ENCODE measurements around the gene RAD51B.

Gene RAD51B

DNA sequence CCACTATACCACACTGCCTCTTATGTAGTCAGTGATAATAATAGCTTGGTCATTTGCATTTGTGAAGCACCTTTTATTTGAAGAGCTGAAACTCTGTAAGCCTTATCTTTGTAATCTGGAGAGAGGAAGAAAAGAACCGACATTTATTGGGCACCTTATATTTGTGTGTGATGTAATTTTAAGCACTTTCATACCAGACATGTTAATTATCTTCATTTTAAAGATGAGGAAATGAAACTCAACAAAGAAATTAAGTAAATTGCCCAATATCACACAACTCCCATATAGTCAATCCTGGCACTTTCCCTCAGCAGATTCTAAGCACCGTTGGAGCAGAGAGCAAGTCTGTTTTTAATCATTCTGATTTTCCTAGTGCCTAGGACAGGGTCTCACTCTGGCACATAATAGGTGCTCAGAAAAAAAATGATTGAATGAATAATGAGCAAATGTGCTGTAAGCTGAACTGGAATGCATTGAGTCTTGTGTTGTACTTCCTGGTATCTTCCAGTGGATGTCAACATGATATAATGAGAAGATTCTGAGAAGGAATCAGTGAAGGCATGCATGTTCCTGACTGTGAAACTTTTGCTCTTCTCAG lies 554.4 kb downstream of the RAD51B start:
- FAIRE-seq = no peak

DNA sequence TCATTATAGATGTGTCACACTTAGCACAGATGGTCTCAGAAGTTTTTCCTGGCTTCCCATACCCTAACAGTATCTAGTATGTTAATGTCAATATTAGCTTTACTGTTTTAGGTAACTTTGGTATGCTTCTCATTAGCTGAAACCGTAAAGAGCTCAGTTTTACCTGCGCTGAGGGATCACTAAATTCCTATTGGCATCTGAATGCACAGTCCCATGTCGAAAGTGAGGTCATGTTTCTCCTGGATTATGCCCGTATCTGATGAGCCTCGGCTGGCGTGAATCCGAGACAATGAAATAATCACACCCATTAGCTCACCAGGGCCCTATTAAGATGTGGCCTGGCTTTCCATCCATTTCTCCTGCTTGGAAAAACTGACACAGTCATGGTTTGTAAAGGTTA lies 555.1 kb downstream of the RAD51B start:
- FAIRE-seq = no peak

DNA sequence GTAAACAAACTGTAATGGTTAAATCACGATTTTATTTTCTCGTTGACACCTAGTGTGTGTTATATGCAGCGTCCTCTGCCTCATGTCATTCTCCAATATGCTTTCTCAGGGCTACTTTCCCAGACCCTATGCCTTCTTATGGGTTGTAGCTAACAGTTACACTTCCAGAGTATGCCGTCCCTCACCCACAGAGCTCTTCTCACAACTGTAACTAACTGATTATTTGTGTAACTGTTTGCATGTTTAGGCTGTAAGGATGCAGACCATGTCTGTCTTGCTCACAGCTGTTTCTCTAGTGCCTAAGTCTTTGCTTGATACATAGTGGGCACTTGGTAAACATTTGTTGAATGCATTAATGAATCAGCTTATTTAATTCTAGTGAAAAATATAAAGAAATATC lies 555.8 kb downstream of the RAD51B start:
- FAIRE-seq = no peak

DNA sequence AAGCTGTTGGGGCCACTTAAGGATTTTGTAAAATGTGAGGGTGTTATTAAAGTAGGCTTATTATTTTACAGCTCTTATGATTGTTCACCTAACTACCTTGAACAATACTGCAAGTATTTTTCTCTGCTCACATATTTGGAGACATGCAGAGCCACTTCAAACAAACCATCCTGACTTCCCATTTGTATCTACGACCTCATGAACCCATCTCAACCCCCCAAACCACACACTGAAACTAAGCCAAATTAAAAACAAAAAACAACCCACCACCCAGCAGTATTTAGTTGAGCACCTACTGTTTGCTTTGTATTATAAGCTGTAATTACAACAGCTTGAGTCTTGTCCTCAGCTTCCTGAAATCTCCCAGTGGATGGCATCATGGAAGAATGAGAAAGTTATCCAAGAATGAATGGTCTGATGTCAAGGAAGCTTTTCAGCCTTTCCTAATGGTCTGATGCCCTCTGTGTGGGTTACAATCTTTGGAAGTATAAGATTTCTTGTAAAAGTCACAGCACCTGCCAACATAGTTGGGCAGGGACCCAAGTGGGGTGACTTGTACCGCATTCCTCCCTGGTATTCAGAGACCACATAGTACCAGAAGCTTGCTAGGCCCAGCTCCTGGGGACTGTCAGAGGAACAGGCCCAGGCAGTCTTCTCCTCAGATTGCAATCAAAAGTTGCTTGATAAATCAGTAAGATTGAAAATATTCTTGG lies 556.6 kb downstream of the RAD51B start:
- no peak for FAIRE-seq

- FAIRE-seq = no peak
These were observed 557.4 kb downstream of the RAD51B start for GRCh38 chr14:68377006-68377405.

- FAIRE-seq = no peak
These were observed 557.9 kb downstream of the RAD51B start for GRCh38 chr14:68377459-68377858.

- no peak for FAIRE-seq
These were observed 560.1 kb downstream of the RAD51B start for GRCh38 chr14:68379510-68380328.

DNA sequence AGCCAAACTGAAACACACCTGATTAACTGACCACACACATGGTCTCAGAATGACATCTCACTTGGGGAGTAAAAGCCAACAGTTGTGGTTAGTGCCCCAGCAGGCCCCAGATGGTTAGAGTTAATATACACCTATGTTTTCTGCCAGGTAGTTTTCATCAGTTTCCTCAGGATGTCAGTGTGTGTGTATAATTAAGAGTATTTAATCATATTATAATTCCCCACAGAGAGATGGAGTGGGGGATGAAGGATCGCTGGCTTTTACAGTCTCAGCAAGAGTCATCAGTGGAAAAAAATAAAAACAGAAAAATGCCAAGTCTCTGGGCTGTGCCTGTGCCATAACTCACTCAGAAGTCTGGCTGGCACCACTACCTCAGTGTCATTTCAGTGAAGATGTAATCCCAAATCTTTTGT lies 560.8 kb downstream of the RAD51B start:
- no peak for FAIRE-seq

DNA sequence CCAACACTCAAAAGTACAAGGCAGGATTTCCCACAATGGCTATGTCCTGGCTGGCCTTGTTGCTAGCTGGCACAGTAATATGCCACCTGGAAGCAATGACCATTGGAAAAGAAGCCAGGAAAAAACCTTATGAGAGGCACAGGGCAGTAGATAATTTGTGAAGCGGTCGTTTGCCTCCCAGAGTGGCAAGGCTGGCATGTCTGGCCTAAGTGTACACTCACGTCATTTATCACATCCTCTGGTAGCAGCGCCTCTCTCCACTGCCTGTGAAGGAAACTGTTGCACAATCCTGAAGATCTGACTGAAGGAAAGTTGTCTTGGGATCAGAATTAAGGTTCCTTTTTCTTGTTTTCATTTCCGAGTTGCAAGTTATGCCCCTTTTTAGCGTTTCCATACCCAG lies 564.8 kb downstream of the RAD51B start:
- no peak for FAIRE-seq

GRCh38 chr14:68384881-68385280 lies 565.3 kb downstream of the RAD51B start:
- no peak for FAIRE-seq

GRCh38 chr14:68386446-68386845 lies 566.9 kb downstream of the RAD51B start:
- no peak for FAIRE-seq

- no peak for FAIRE-seq
These were observed 567.6 kb downstream of the RAD51B start for GRCh38 chr14:68386950-68387779.

- FAIRE-seq = no peak
These were observed 570.4 kb downstream of the RAD51B start for GRCh38 chr14:68389943-68390342.

DNA sequence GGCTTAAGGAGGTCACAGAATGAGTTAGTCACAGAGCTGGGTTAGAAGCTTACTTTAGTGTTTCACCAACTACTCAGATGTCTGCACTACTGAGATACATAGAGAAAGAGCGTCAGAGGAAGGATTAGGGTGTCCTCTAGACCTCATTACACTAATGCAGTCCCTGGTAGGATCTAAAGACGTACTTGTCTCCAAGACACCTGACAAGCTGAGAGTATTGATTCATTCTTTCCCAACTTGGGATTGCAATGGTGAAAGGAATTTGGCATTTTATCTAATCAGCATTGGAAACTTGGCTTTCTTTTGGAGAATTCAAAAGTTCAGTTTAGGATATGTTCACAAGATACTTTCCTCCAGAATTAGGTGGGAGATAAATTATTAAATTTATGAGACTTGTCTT lies 571.2 kb downstream of the RAD51B start:
- FAIRE-seq = no peak

DNA sequence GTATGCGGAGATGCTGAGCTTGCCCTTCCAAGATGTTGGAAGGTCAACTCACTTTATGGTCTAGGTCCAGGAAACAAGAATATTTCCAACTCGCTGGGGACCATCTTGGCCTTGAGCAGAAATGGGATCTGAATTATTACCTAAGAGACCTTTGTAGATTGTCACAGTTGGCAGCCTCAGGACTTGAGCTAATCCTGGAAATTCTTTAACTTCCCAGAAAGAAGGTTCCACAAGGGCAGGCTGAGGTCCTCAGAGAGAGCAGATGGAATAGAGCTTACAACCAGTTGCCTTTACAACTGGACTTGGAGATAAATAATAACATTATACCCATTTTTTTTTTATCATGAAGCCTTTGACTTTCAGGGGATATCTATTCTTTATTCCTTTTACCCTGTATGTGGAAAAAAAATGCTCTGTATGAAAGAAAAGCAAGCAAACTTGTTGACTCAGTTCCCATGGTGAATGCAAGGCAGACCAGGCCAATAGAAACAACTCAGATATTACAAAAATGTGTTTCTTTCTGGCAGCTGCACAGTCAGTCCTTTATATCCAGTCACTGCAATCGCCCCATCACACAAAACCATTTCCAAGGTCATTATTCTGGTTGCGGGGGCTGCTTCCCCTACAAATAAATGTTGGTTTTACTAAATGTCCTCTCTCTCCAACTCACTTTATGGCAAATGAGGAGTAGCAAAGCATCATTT lies 571.9 kb downstream of the RAD51B start:
- FAIRE-seq = no peak

DNA sequence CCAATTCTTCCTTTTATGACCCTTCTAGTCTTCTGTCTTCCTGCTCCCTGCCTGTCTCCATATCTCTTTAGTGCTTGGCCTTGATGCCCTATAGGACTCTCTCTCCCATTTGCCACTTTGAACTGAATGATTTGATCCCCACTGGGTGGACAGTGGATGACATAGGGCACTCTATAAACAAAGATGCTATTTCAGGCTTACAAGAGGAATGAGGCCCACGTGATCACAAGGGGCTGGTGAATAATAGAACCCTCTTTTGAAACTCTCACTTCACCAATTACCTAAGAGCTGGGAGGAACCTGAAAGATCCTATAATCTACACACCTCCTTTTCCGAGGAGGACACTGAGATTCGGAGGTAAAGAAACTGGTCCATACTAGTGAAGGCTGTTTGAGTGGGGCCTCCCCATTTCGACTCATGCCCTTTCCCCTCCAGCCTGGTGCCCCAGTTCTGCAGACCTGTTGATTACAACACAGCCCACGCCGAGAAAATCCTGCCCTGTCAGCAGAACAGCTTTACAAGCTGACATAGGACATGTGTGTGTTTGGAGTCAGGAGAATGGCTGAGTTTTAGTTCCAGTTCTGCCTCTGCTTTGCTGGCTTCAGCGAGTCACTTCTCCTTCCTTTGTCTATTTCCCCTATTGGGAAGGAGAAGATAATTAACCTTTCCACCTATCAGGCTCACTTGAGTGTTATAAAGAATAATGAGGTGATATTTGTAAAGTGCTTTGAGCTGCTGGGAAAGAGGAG lies 573.0 kb downstream of the RAD51B start:
- FAIRE-seq = no peak

- FAIRE-seq = no peak
These were observed 573.7 kb downstream of the RAD51B start for GRCh38 chr14:68393259-68393658.

- no peak for FAIRE-seq
These were observed 574.7 kb downstream of the RAD51B start for GRCh38 chr14:68394118-68394763.

GRCh38 chr14:68394764-68395143 lies 575.2 kb downstream of the RAD51B start:
- FAIRE-seq = no peak

- FAIRE-seq = no peak
These were observed 576.0 kb downstream of the RAD51B start for GRCh38 chr14:68395604-68396003.

DNA sequence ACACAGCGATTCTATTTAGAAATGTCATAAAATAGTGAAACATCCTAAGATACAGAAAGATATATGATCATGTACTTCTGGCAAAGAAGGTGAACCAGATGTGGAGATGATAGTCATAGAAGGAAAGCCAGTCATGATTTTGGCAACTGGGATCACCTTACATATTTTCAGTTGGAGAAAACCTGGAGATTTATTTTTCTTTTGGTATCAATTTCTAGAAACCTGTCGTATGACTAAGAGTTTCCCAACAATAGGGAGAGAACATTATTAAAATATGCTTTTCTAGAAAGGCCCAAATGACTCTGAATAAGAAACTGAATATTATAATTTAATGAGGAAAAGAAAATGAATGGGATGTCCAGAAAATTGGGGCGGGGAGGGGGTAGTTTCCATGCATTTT lies 576.9 kb downstream of the RAD51B start:
- FAIRE-seq = no peak
